Ovary (tissue), 3 donors: Measurements from ENCODE around the gene FGFR1OP2.

Source experiments
- POLR2A ChIP-seq: fragments of 450-650 bp; IDR thresholded peaks from one replicate; pipeline ENCODE4 v1.6.1; 2017; ENCODE audit warnings: antibody characterized with exemption, mild to moderate bottlenecking, moderate library complexity
- TF ChIP-seq, protein P1 (sequence below), 3 donors: fragments of 450-650 bp in 2 of 3; fragments of 200-600 bp in 1 of 3; IDR thresholded peaks; one replicate each; pipeline versions ENCODE4 v1.5.1 to v1.8.0; 2016 to 2022; ENCODE audit warnings: antibody characterized with exemption in 3 of 3, mild to moderate bottlenecking in 1 of 3
- donor health status: DM: no; HTN: no; CAD: no.

- TF ChIP-seq, protein P1, sequence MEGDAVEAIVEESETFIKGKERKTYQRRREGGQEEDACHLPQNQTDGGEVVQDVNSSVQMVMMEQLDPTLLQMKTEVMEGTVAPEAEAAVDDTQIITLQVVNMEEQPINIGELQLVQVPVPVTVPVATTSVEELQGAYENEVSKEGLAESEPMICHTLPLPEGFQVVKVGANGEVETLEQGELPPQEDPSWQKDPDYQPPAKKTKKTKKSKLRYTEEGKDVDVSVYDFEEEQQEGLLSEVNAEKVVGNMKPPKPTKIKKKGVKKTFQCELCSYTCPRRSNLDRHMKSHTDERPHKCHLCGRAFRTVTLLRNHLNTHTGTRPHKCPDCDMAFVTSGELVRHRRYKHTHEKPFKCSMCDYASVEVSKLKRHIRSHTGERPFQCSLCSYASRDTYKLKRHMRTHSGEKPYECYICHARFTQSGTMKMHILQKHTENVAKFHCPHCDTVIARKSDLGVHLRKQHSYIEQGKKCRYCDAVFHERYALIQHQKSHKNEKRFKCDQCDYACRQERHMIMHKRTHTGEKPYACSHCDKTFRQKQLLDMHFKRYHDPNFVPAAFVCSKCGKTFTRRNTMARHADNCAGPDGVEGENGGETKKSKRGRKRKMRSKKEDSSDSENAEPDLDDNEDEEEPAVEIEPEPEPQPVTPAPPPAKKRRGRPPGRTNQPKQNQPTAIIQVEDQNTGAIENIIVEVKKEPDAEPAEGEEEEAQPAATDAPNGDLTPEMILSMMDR (IDR thresholded peaks at IDR 0.05) = no peak
- TF ChIP-seq POLR2A = no peak
Observed at GRCh38 chr12:26935636-26936378, 2.5 kb upstream of the FGFR1OP2 start.
